HCT116 (cell line): Measurements from ENCODE around the gene ESR1. TPM values are rescaled to one million over a fixed set of nuclear protein-coding genes. Genes with fewer than 3 reads are reported as not detected.

Source experiments
- ATAC-seq: fragments of 200-7000 bp; cut with Tn5 transposase; 2 replicates; pipeline ENCODE4 v1.9.1; 2020; ENCODE audit warnings: mild to moderate bottlenecking, moderate library complexity
- BruUV-seq: library from RNA; stranded (reverse); fragments of 400-500 nt; replicated peaks from 2 replicates; lab custom pipeline; 2021; lab: Mats Ljungman, UMichigan
- CTCF ChIA-PET: fragments of 300-600 bp; sonication (Branson Sonifier 250); formaldehyde crosslinking; loops from one replicate; lab custom pipeline; 2021; ENCODE audit warnings: antibody characterized with exemption; lab: Charles Lee
- POLR2A ChIA-PET: fragments of 300-600, 350-600 bp; sonication (Branson Sonifier 250); formaldehyde crosslinking; loops from one replicate; lab custom pipeline; 2021; ENCODE audit warnings: antibody characterized with exemption; lab: Charles Lee
- RAD21 ChIA-PET, 2 experiments: fragments of 300-600 bp; sonication (Branson Sonifier 250); formaldehyde crosslinking; loops; one replicate each; lab custom pipeline; 2023; ENCODE audit warnings: low total read pairs in 2 of 2; ENCODE audit not compliant: uncharacterized antibody in 2 of 2, unreplicated experiment in 2 of 2, low non-redundant PET in 1 of 2; lab: Charles Lee
- DNase-seq: peaks from one replicate; pipeline ENCODE4 v3.0.0-alpha.2; 2010; ENCODE audit warnings: low read depth, low spot score
- H2AFZ ChIP-seq: fragments of 200-600 bp; shearing (Covaris generic), sonication (generic); 2 replicates; pipeline ENCODE4 v1.6.1; 2017; ENCODE audit warnings: low read depth, mixed run types, mixed read lengths, antibody characterized with exemption, low read length; ENCODE audit not compliant: poor library complexity, severe bottlenecking
- H3K27ac ChIP-seq: 2 replicates; pipeline ENCODE4 v1.5.1; 2012; ENCODE audit warnings: low read depth, low read length
- H3K27me3 ChIP-seq: fragments of 200-600 bp; sonication (generic); 2 replicates; pipeline ENCODE4 v1.6.1; 2016; ENCODE audit warnings: mixed run types, low read length, mixed read lengths; ENCODE audit not compliant: insufficient read depth
- H3K36me3 ChIP-seq, 2 experiments: fragments of 200-500 bp in 1 of 2; fragments of 200-600 bp in 1 of 2; sonication (Bioruptor generic) in 1 of 2; sonication (generic) in 1 of 2; 2 replicates each; pipeline versions ENCODE4 v1.5.1 to v1.6.1; 2014 to 2016; ENCODE audit warnings: low read length in 2 of 2, inconsistent platforms in 1 of 2, mixed read lengths in 1 of 2, mixed run types in 1 of 2; ENCODE audit not compliant: insufficient read depth in 2 of 2, control insufficient read depth in 1 of 2
- H3K4me1 ChIP-seq, 2 experiments: fragments of 200-600 bp in 1 of 2; sonication (generic) in 1 of 2; 2 replicates each; pipeline versions ENCODE4 v1.5.1 to v1.6.1; 2012 to 2017; ENCODE audit warnings: low read length in 2 of 2, inconsistent platforms in 1 of 2, mild to moderate bottlenecking in 1 of 2, mixed read lengths in 1 of 2, mixed run types in 1 of 2, moderate library complexity in 1 of 2; ENCODE audit not compliant: insufficient read depth in 2 of 2, control insufficient read depth in 1 of 2
- H3K4me2 ChIP-seq: fragments of 200-600 bp; sonication (generic); 2 replicates; pipeline ENCODE4 v1.6.1; 2017; ENCODE audit warnings: mixed run types, low read length, mixed read lengths
- H3K4me3 ChIP-seq, 2 experiments: fragments of 200-600 bp in 1 of 2; sonication (generic) in 1 of 2; replicated peaks in 1 of 2; 2 replicates each; pipeline ENCODE4 v1.5.1; 2011 to 2016; ENCODE audit warnings: low read length in 2 of 2, control low read depth in 1 of 2, low read depth in 1 of 2, mild to moderate bottlenecking in 1 of 2, mixed read lengths in 1 of 2, mixed run types in 1 of 2
- H3K79me2 ChIP-seq: fragments of 200-600 bp; sonication (generic); 2 replicates; pipeline ENCODE4 v1.6.1; 2017; ENCODE audit warnings: mild to moderate bottlenecking, mixed run types, low read length, moderate library complexity, mixed read lengths; ENCODE audit not compliant: insufficient read depth
- H3K9ac ChIP-seq: fragments of 200-600 bp; sonication (generic); 2 replicates; pipeline ENCODE4 v1.6.1; 2016; ENCODE audit warnings: low read length, mixed read lengths
- H3K9me2 ChIP-seq: fragments of 200-600 bp; sonication (generic), shearing (Covaris generic); 2 replicates; pipeline ENCODE4 v1.6.1; 2017; ENCODE audit warnings: mixed run types, mild to moderate bottlenecking, moderate library complexity; ENCODE audit not compliant: insufficient read depth
- H3K9me3 ChIP-seq, 2 experiments: fragments of 200-500 bp in 1 of 2; fragments of 200-600 bp in 1 of 2; sonication (Bioruptor generic) in 1 of 2; sonication (generic) in 1 of 2; 2 replicates each; pipeline ENCODE4 v1.6.1; 2014 to 2017; ENCODE audit warnings: low read length in 2 of 2, mixed read lengths in 2 of 2, inconsistent platforms in 1 of 2, low read depth in 1 of 2, mild to moderate bottlenecking in 1 of 2, mixed run types in 1 of 2, moderate library complexity in 1 of 2; ENCODE audit not compliant: control insufficient read depth in 1 of 2, insufficient read depth in 1 of 2
- H4K20me1 ChIP-seq: fragments of 200-600 bp; sonication (generic), shearing (Covaris generic); 2 replicates; pipeline ENCODE4 v1.6.1; 2017; ENCODE audit warnings: mixed run types, mild to moderate bottlenecking, moderate library complexity; ENCODE audit not compliant: insufficient read depth
- CTCF ChIP-seq, 3 experiments: fragments of 200-600 bp in 1 of 3; sonication (generic) in 1 of 3; IDR thresholded peaks in 2 of 3; conservative IDR thresholded peaks in 1 of 3; 2 replicates each; pipeline ENCODE4 v1.5.1; 2012 to 2017; ENCODE audit warnings: low read depth in 2 of 3, low read length in 2 of 3, antibody characterized with exemption in 1 of 3, borderline replicate concordance in 1 of 3, control low read depth in 1 of 3, mild to moderate bottlenecking in 1 of 3, mixed read lengths in 1 of 3, mixed run types in 1 of 3, moderate library complexity in 1 of 3; ENCODE audit not compliant: insufficient read depth in 1 of 3
- EZH2 ChIP-seq: fragments of 200-600 bp; sonication (generic); IDR thresholded peaks from 2 replicates; pipeline ENCODE4 v1.6.1; 2017; ENCODE audit warnings: antibody characterized with exemption, mixed run types
- EZH2phosphoT487 ChIP-seq: fragments of 200-600 bp; IDR thresholded peaks from 2 replicates; pipeline ENCODE4 v1.6.1; 2018; ENCODE audit warnings: antibody characterized with exemption, borderline replicate concordance
- FOSL1 ChIP-seq: IDR thresholded peaks from 2 replicates; pipeline ENCODE4 v1.6.1; 2012; ENCODE audit warnings: low read depth
- POLR2AphosphoS5 ChIP-seq: IDR thresholded peaks from 2 replicates; pipeline ENCODE4 v1.6.1; 2011; ENCODE audit warnings: mild to moderate bottlenecking, low read depth, low read length, moderate library complexity
- RAD21 ChIP-seq: IDR thresholded peaks from 2 replicates; pipeline ENCODE4 v1.6.1; 2012; ENCODE audit warnings: low read depth, mild to moderate bottlenecking
- TCF7L2 ChIP-seq: IDR thresholded peaks from 2 replicates; pipeline ENCODE4 v1.7.0; 2011; ENCODE audit warnings: borderline replicate concordance, inconsistent platforms; ENCODE audit not compliant: insufficient read depth, insufficient read length; ENCODE audit errors: extremely low read depth
- intact Hi-C: fragments of 100-400 bp; cut with micrococcal nuclease; formaldehyde crosslinking; loops from 2 replicates; pipeline ENCODE4 v1.10.0; 2022
- total RNA-seq: library from RNA; stranded (reverse); gene quantifications from one replicate; pipeline ENCODE4 v1.2.1, GENCODE V29; 2021; ENCODE audit not compliant: unreplicated experiment
- TF ChIP-seq, protein P1 (sequence below): IDR thresholded peaks from 2 replicates; pipeline ENCODE4 v1.6.1; 2012

ESR1 gene
- total RNA-seq, 1 experiment from 2014 or later: 0.17 TPM

DNA sequence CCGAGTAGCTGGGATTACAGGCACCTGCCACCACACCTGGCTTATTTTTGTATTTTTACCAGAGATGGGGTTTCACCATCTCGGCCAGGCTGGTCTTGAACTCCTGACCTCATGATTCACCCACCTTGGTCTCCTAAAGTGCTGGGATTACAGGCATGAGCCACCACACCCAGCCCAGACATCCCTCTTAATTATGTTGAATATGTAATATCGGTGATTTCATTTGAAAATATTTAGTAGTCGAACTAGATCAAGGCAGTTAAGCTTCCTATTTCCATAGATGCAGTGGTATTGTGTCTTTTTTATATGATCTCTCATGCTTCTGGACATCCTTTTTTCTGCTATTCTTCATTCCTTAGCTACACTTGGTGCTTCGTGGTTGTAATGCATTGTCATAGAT, 29.7 kb downstream of the ESR1 start:
- Histone ChIP-seq H4K20me1 (no peaks in the 10 kb centered on the region), H3K4me3 (no peak overlapping the region), H3K9me3 (no peaks in the 10 kb centered on the region), H2AFZ (no peak overlapping the region), H3K9me2 (no peaks in the 10 kb centered on the region), H3K4me1 (no peaks in the 10 kb centered on the region), H3K9ac (no peak overlapping the region), H3K27me3 (peaks cover 19% of the 10 kb centered on the region; the same call in 1 of the 2 replicates), H3K79me2 (no peaks in the 10 kb centered on the region), H3K4me2 (no peak overlapping the region), H3K36me3 (no peaks in the 10 kb centered on the region), H3K27ac (no peak overlapping the region)
- ATAC-seq: no peak
- no TSS peak for BruUV-seq
- intact Hi-C loops: no loop called here
- CTCF ChIA-PET: interaction anchor here (0.7 kb wide), 1 partner anchor 55 kb away, joined by 3 read pairs; no protein-coding TSS in a partner anchor
- TF ChIP-seq RAD21 (no peak), TCF7L2 (no peak)
- RAD21 ChIA-PET: no interaction called here
- POLR2A ChIA-PET: no interaction called here
- DNase-seq: no peak

GRCh38 chr6:151842816-151843215, 35.3 kb downstream of the ESR1 start:
- H4K20me1 ChIP-seq: no peaks in the 10 kb centered on the region
- POLR2A ChIA-PET: no interaction called here
- RAD21 ChIA-PET: no interaction called here
- no peaks in the 10 kb centered on the region for H3K4me1 ChIP-seq
- no peaks in the 10 kb centered on the region for H3K79me2 ChIP-seq
- no peak overlapping the region for H3K27ac ChIP-seq
- H3K4me2 ChIP-seq: no peak overlapping the region
- intact Hi-C loops: no loop called here
- H3K4me3 ChIP-seq: no peak overlapping the region
- H2AFZ ChIP-seq: no peak overlapping the region
- no peak overlapping the region for H3K9ac ChIP-seq
- DNase-seq: no peak
- no TSS peak for BruUV-seq
- TF ChIP-seq CTCF (IDR thresholded peaks at IDR 0.05 in 2 of 3, conservative IDR thresholded peaks at IDR 0.05 in 1 of 3; ENCODE audit: borderline replicate concordance in 1 of 3, insufficient read depth in 1 of 3, low read depth in 2 of 3, low read length in 2 of 3) (no peak), POLR2AphosphoS5 (no peak), EZH2 (no peak), RAD21 (no peak), EZH2phosphoT487 (no peak), FOSL1 (no peak)
- TF ChIP-seq, protein P1, sequence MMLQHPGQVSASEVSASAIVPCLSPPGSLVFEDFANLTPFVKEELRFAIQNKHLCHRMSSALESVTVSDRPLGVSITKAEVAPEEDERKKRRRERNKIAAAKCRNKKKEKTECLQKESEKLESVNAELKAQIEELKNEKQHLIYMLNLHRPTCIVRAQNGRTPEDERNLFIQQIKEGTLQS: no peak
- H3K9me2 ChIP-seq: no peaks in the 10 kb centered on the region
- no peaks in the 10 kb centered on the region for H3K36me3 ChIP-seq
- H3K9me3 ChIP-seq: no peaks in the 10 kb centered on the region
- no peak for ATAC-seq
- H3K27me3 ChIP-seq: peaks cover 5% of the 10 kb centered on the region; the same call in 1 of the 2 replicates
- CTCF ChIA-PET: no interaction called here
